Tibial nerve (tissue), 4 donors: ENCODE measurements around the gene COL11A2. TPM values are rescaled to one million over a fixed set of nuclear protein-coding genes. Genes with fewer than 3 reads are reported as not detected.

Source experiments
- DNase-seq, 2 donors: peaks; one replicate each; pipeline ENCODE4 v3.0.0-alpha.2; 2019; ENCODE audit warnings: low spot score in 2 of 2
- H3K27ac ChIP-seq, 4 donors: fragments of 200-600 bp; sonication (generic) in 3 of 4; one replicate each; pipeline ENCODE4 v1.5.1; 2017 to 2019; ENCODE audit warnings: mild to moderate bottlenecking in 1 of 4
- H3K27me3 ChIP-seq, 2 donors: fragments of 200-600 bp; sonication (generic) in 1 of 2; one replicate each; pipeline versions ENCODE4 v1.5.1 to v1.6.0; 2017 to 2019
- H3K36me3 ChIP-seq, 3 donors: fragments of 200-600 bp; sonication (generic); one replicate each; pipeline ENCODE4 v1.5.1; 2018 to 2019
- H3K4me1 ChIP-seq, 4 donors: fragments of 200-600 bp; sonication (generic) in 3 of 4; one replicate each; pipeline ENCODE4 v1.5.1; 2017 to 2019
- H3K4me3 ChIP-seq, 4 donors: fragments of 200-600 bp; sonication (generic) in 3 of 4; one replicate each; pipeline ENCODE4 v1.5.1; 2017 to 2019; ENCODE audit warnings: mild to moderate bottlenecking in 1 of 4, moderate library complexity in 1 of 4
- H3K9me3 ChIP-seq, 4 donors: fragments of 200-600 bp; sonication (generic) in 3 of 4; one replicate each; pipeline ENCODE4 v1.5.1; 2017 to 2019
- EP300 ChIP-seq, 2 donors: sonication (generic); formaldehyde crosslinking; IDR thresholded peaks; one replicate each; pipeline ENCODE4 v1.6.1; 2017; ENCODE audit warnings: antibody characterized with exemption in 2 of 2, mild to moderate bottlenecking in 1 of 2
- POLR2A ChIP-seq, 2 donors: fragments of 450-650 bp; IDR thresholded peaks; one replicate each; pipeline ENCODE4 v1.6.1; 2017; ENCODE audit warnings: antibody characterized with exemption in 2 of 2, mild to moderate bottlenecking in 2 of 2, moderate library complexity in 2 of 2
- WGBS, 2 donors: methylation state at CpG; one replicate each; pipeline ENCODE4 v1.1.5; 2018; 5-methylcytosine and 5-hydroxymethylcytosine counted together
- total RNA-seq, 4 donors: library from RNA; depleted of rRNA; stranded (reverse); fragments of >200 nt; gene quantifications; one replicate each; pipeline ENCODE4 v1.1.0, GENCODE V29; 2016
- TF ChIP-seq, protein P1 (sequence below), 5 experiments: fragments of 200-600 bp in 3 of 5; fragments of 450-650 bp in 2 of 5; sonication (generic) in 3 of 5; IDR thresholded peaks; one replicate each; pipeline ENCODE4 v1.5.1; 2016 to 2019; ENCODE audit warnings: antibody characterized with exemption in 5 of 5, mild to moderate bottlenecking in 3 of 5, moderate library complexity in 2 of 5

Gene COL11A2
- total RNA-seq, 4 donors from 2014 or later = 1.5 to 4.3 (median 2.9) TPM

DNA sequence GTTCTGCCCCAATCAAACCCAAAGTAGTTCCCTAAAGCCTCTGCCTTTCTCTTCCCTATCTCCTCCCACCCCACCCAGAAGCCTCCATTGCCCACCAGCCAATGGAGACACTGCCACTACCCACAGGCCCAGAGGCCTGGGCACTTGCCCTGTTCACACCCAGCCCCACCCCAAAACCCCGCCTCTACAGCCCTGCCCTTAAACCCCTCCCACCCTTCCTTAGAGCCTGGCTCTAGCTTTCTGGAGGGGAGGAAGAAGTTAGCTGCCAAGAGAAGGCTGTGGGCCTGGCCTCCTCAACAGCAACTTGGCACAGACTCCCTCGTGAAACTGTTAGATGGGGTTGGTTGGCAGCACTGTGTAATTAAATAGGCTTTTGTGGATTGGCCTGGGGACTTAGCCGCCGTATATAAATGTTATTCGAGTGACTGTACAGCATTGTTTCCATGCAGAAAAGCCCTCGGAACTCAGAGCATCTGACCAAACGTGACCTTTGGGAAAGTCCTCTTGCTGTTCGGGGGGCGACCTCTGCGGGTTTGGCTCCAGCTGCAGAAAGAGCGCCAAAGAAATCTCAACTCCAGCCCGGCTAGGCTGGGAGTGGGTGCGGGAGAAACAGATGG lies 31.4 kb downstream of the COL11A2 start:
- peak overlapping the region; percentile 46 to 78 (median 74) for H3K27ac ChIP-seq
- H3K9me3 ChIP-seq = no peaks in the 10 kb centered on the region
- peak overlapping the region in 2 of 4 donors; percentile 55 to 60 for H3K4me3 ChIP-seq

DNA sequence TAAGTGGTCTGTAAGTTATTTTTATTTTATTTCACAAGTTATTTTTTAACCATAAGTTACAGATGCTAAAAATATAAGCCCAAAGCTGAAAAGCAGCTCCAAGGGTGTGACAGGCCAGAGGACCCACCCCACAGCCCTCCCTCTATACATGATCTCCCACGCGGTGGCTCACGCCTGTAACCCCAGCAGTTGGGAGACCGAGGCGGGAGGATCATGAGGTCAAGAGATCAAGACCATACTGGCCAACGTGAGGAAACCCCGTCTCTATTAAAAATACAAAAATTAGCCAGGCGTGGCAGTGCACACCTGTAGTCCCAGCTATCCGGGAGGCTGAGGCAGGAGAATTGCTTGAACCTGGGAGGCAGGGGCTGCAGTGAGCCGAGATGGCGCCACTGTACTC lies 32.2 kb downstream of the COL11A2 start:
- no peak overlapping the region for H3K4me3 ChIP-seq
- peaks cover 0 to 24% (median 10%) of the 10 kb centered on the region in 4 donors for H3K4me1 ChIP-seq
- no peaks in the 10 kb centered on the region for H3K27me3 ChIP-seq
- 80 to 84% methylated on average over 11 of the region's 11 CpGs for WGBS, 2 donors
- DNase-seq = no peak
- H3K27ac ChIP-seq = no peak overlapping the region
- no peaks in the 10 kb centered on the region for H3K9me3 ChIP-seq
- TF ChIP-seq POLR2A (IDR thresholded peaks at IDR 0.05) = no peak
- TF ChIP-seq, protein P1, sequence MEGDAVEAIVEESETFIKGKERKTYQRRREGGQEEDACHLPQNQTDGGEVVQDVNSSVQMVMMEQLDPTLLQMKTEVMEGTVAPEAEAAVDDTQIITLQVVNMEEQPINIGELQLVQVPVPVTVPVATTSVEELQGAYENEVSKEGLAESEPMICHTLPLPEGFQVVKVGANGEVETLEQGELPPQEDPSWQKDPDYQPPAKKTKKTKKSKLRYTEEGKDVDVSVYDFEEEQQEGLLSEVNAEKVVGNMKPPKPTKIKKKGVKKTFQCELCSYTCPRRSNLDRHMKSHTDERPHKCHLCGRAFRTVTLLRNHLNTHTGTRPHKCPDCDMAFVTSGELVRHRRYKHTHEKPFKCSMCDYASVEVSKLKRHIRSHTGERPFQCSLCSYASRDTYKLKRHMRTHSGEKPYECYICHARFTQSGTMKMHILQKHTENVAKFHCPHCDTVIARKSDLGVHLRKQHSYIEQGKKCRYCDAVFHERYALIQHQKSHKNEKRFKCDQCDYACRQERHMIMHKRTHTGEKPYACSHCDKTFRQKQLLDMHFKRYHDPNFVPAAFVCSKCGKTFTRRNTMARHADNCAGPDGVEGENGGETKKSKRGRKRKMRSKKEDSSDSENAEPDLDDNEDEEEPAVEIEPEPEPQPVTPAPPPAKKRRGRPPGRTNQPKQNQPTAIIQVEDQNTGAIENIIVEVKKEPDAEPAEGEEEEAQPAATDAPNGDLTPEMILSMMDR (IDR thresholded peaks at IDR 0.05) = no peak
- TF ChIP-seq EP300 (IDR thresholded peaks at IDR 0.05) = no peak
- H3K36me3 ChIP-seq = no peaks in the 10 kb centered on the region

More for the DNA sequence above, 31.4 kb downstream of the COL11A2 start:
- no peaks in the 10 kb centered on the region for H3K36me3 ChIP-seq
- H3K4me1 ChIP-seq = peaks cover 0 to 24% (median 10%) of the 10 kb centered on the region in 4 donors
- peak in 1 of 2 donors; percentile 78 for TF ChIP-seq EP300 (IDR thresholded peaks at IDR 0.05)
- TF ChIP-seq, protein P1 (IDR thresholded peaks at IDR 0.05) = no peak
- no peak for TF ChIP-seq POLR2A (IDR thresholded peaks at IDR 0.05)
- WGBS, 2 donors = 14 to 18% methylated on average over 13 of the region's 13 CpGs
- peak; percentile 23 to 33 for DNase-seq
- no peaks in the 10 kb centered on the region for H3K27me3 ChIP-seq

DNA sequence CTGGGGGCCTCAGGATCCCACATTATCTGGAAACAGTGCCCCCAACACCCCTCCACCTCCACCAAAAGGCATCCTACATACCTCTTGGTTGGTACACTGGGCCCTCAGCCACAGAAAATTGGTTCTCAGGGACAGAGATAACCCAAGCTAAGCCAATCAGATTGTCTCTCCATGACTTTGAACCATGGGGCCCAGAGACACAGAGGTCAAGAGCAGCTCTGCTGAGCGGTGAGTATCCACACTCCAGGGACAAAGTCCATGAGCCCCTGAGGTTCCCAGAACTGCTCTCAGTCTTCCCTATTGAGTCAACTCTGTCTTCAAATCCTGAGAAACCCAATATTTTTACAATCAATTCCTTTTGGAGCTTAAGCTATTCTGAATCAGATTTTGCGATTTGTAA lies 35.3 kb downstream of the COL11A2 start:
- DNase-seq = no peak
- Histone ChIP-seq H3K4me3 (no peak overlapping the region), H3K27ac (no peak overlapping the region), H3K9me3 (peaks cover 0 to 8% (median 0%) of the 10 kb centered on the region in 4 donors), H3K4me1 (peaks cover 0 to 19% (median 9%) of the 10 kb centered on the region in 4 donors), H3K36me3 (no peaks in the 10 kb centered on the region), H3K27me3 (peaks cover 0 to 4% of the 10 kb centered on the region in 2 donors)
- 76 to 79% methylated on average over 2 of the region's 2 CpGs for WGBS, 2 donors
- TF ChIP-seq POLR2A (IDR thresholded peaks at IDR 0.05) = no peak
- TF ChIP-seq, protein P1 (IDR thresholded peaks at IDR 0.05) = no peak
- TF ChIP-seq EP300 (IDR thresholded peaks at IDR 0.05) = no peak

DNA sequence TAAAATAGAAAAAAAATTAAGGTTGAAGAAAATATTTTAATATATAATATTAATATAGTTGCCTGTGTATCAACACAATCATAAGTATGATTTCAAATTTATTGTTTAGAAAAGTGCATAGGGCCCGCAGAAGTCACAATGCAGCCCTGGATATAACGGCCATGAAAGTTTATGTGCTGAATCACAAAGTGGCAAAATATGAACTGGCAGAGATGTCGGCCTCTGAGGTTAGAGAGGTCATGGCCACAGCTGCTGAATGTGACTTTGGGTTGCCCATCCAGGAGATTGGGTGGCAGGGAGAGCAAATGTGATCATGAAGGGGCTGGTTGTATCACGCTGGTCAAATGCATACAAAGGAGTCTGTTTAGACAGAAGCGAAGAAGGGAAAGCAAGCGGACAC lies 35.7 kb downstream of the COL11A2 start:
- Histone ChIP-seq H3K27ac (no peak overlapping the region), H3K4me1 (peaks cover 0 to 15% (median 7%) of the 10 kb centered on the region in 4 donors), H3K4me3 (no peak overlapping the region), H3K9me3 (peaks cover 0 to 12% (median 0%) of the 10 kb centered on the region in 4 donors), H3K36me3 (no peaks in the 10 kb centered on the region), H3K27me3 (peaks cover 0 to 6% of the 10 kb centered on the region in 2 donors)
- no peak for DNase-seq
- TF ChIP-seq EP300 (IDR thresholded peaks at IDR 0.05) (no peak), POLR2A (IDR thresholded peaks at IDR 0.05) (no peak)
- TF ChIP-seq, protein P1 (IDR thresholded peaks at IDR 0.05) = no peak
- 52 to 64% methylated on average over 6 of the region's 6 CpGs for WGBS, 2 donors

DNA sequence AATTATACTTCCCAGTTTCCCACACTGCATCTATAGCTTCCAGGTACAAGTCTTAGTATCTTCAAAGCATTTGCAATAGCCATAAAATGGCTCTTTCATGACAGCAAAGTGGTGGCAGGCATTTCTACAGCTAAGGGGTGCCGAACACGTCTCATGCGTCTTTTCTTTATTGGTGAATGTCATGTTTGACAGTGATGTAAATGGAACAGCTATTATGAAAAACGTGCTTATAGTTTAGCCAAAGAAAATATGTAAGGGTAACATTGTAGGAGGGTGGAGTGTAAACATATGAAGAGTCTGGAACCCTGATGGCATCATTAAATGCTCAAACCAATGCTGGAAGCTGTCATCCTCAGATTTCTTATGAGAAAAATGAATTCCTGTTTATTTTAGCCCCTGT lies 37.9 kb downstream of the COL11A2 start:
- TF ChIP-seq, protein P1 (IDR thresholded peaks at IDR 0.05) = no peak
- TF ChIP-seq EP300 (IDR thresholded peaks at IDR 0.05) (no peak), POLR2A (IDR thresholded peaks at IDR 0.05) (no peak)
- Histone ChIP-seq H3K27me3 (peaks cover 0 to 13% of the 10 kb centered on the region in 2 donors), H3K4me3 (no peak overlapping the region), H3K4me1 (no peaks in the 10 kb centered on the region), H3K9me3 (peaks cover 0 to 14% (median 0%) of the 10 kb centered on the region in 4 donors), H3K27ac (no peak overlapping the region), H3K36me3 (no peaks in the 10 kb centered on the region)
- no peak for DNase-seq
- WGBS, 2 donors = 54 to 70% methylated on average over 4 of the region's 4 CpGs
